ENCODE results near the gene TWF2.

- TF ChIP-seq CTCF (IDR thresholded peaks at IDR 0.05; ENCODE audit: poor library complexity, severe bottlenecking): peak; percentile 68
- TF ChIP-seq REST (IDR thresholded peaks at IDR 0.05; ENCODE audit: borderline replicate concordance): peak; percentile 23
These were observed at the start of gene TWF2 for GRCh38 chr3:52238761-52239701.

All from neural cell (in vitro differentiated cells).